Mesothelial cell of epicardium (in vitro differentiated cells): ENCODE results near the gene HECW1. TPM values are rescaled to one million over a fixed set of nuclear protein-coding genes. Genes with fewer than 3 reads are reported as not detected.
"Not testable (repeated sequence)": the region's sequence is repeated elsewhere in the genome, so short reads cannot be mapped to it uniquely, and the experiment has no call there.

ENCODE experiments used
- DNase-seq, 2 experiments: peaks; one replicate each; pipeline ENCODE4 v3.0.0; 2021; ENCODE audit warnings: low spot score in 2 of 2; ENCODE audit not compliant: unreplicated experiment in 2 of 2
- H3K27ac Mint-ChIP-seq: 2 replicates; pipeline ENCODE4 v1.8.0; 2021; ENCODE audit warnings: mixed read lengths
- H3K27me3 Mint-ChIP-seq: 2 replicates; pipeline ENCODE4 v1.8.0; 2021; ENCODE audit warnings: low read depth, mixed read lengths
- H3K36me3 Mint-ChIP-seq: 2 replicates; pipeline ENCODE4 v1.8.0; 2021; ENCODE audit warnings: mixed read lengths
- H3K4me1 Mint-ChIP-seq: 2 replicates; pipeline ENCODE4 v1.8.0; 2021; ENCODE audit warnings: mixed read lengths
- H3K4me3 Mint-ChIP-seq: 2 replicates; pipeline ENCODE4 v1.8.0; 2021; ENCODE audit warnings: mild to moderate bottlenecking, moderate library complexity, mixed read lengths
- H3K9me3 Mint-ChIP-seq: 2 replicates; pipeline ENCODE4 v1.8.0; 2021; ENCODE audit warnings: mixed read lengths
- total RNA-seq: library from RNA; stranded (reverse); gene quantifications from 3 replicates; pipeline ENCODE4 v1.2.1, GENCODE V29; 2021
- TF ChIP-seq, protein P1 (sequence below): fragments of 200-600 bp; sonication (generic); IDR thresholded peaks from one replicate; pipeline ENCODE4 v1.5.0; 2021; ENCODE audit warnings: antibody characterized with exemption; ENCODE audit not compliant: unreplicated experiment

HECW1 gene
- total RNA-seq, result 1.0 to 1.9 TPM (median 1.4 TPM) in 3 replicates

DNA sequence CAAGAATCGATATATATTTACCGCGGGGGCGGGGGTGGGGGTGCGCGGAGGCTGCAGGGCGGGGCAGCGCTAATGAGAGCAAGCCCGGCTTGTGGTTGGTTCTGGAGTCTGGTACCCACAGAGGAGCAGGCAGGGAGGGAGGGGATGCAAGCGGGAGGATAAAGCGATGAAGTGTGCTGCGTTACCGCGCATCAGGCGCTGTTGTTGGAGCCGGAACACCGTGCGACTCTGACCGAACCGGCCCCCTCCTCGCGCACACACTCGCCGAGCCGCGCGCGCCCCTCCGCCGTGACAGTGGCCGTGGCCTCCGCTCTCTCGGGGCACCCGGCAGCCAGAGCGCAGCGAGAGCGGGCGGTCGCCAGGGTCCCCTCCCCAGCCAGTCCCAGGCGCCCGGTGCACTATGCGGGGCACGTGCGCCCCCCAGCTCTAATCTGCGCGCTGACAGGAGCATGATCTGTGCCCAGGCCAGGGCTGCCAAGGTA, at the start of gene HECW1:
HECW1 (plus strand) TSS at position 189 of the 482 bp plus-strand sequence. CDS start 131,259 bp downstream, outside the sequence.
- TF ChIP-seq, protein P1, sequence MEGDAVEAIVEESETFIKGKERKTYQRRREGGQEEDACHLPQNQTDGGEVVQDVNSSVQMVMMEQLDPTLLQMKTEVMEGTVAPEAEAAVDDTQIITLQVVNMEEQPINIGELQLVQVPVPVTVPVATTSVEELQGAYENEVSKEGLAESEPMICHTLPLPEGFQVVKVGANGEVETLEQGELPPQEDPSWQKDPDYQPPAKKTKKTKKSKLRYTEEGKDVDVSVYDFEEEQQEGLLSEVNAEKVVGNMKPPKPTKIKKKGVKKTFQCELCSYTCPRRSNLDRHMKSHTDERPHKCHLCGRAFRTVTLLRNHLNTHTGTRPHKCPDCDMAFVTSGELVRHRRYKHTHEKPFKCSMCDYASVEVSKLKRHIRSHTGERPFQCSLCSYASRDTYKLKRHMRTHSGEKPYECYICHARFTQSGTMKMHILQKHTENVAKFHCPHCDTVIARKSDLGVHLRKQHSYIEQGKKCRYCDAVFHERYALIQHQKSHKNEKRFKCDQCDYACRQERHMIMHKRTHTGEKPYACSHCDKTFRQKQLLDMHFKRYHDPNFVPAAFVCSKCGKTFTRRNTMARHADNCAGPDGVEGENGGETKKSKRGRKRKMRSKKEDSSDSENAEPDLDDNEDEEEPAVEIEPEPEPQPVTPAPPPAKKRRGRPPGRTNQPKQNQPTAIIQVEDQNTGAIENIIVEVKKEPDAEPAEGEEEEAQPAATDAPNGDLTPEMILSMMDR, result no peak
- peaks cover 1% of the 10 kb centered on the region for H3K9me3 Mint-ChIP-seq
- H3K4me1 Mint-ChIP-seq, result peaks cover 17% of the 10 kb centered on the region
- H3K4me3 Mint-ChIP-seq, result peak within 1 kb of the TSS; percentile 60
- no peak for DNase-seq
- peaks cover 87% of the 10 kb centered on the region for H3K27me3 Mint-ChIP-seq
- H3K27ac Mint-ChIP-seq, result no peak within 1 kb of the TSS
- H3K36me3 Mint-ChIP-seq, result no peaks in the 10 kb centered on the region

DNA sequence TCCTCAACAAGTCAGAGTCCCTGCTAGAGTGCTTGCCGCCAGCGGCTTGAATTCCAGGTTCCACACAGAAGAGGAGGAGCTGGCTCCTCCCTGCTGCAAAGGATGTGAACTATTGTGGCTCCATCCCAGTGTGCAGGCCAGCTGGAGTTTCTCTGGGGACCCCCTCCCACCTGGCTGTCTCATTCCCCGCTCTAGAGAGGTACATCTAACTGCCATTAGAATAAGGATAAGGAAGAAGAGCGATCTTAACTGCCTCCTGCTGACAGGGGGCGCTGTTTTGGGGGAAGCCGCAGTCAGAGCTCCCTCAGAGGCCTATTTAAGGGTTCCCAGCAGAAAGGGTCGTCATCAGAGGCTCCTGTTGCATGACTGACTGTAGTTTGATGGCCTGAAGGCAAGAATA, 40.8 kb upstream of the HECW1 start:
- peaks cover 21% of the 10 kb centered on the region for H3K4me1 Mint-ChIP-seq
- DNase-seq, result no peak
- H3K27ac Mint-ChIP-seq, result peak overlapping the region; percentile 85
- peaks cover 1% of the 10 kb centered on the region for H3K36me3 Mint-ChIP-seq
- H3K27me3 Mint-ChIP-seq, result peaks cover 3% of the 10 kb centered on the region
- TF ChIP-seq, protein P1, result no peak
- peaks cover 7% of the 10 kb centered on the region for H3K9me3 Mint-ChIP-seq
- H3K4me3 Mint-ChIP-seq, result no peak overlapping the region

DNA sequence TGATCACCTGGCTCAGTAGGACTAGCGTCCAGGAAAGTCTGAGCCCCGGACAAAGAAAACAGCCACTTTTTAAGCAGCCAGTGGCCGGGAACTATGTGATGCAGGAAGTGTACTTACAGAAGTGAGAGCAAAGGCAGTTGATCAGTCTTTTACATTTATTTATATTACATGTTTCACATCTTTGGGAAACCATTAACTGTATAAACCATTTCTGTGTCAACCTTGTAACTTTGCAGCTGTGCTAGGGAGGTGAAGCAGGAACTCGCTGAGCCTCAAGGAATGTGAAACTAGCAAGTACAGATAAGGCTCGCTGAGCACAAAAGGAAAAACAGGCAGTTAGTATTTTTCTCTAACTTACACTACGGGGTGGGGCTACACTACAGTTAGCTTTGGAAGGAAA, 39.9 kb upstream of the HECW1 start:
- Mint-ChIP-seq H3K27ac (peak overlapping the region; percentile 82), H3K36me3 (peaks cover 1% of the 10 kb centered on the region), H3K9me3 (peaks cover 7% of the 10 kb centered on the region), H3K4me1 (peaks cover 27% of the 10 kb centered on the region), H3K4me3 (no peak overlapping the region), H3K27me3 (peaks cover 3% of the 10 kb centered on the region)
- TF ChIP-seq, protein P1, result no peak
- no peak for DNase-seq

DNA sequence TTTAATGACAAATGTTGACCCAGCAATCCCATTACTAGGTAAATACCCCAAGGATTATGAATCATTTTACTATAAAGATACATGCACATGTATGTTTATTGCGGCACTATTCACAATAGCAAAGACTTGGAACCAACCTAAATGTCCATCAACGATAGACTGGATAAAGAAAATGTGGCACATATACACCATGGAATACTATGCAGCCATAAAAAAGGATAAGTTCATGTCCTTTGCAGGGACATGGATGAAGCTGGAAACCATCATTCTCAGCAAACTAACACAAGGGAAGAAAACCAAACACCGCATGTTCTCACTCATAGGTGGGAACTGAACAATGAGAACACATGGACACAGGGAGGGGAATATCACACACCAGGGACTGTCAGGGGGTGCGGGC, 38.6 kb upstream of the HECW1 start:
- not testable (repeated sequence) for H3K36me3 Mint-ChIP-seq
- peaks cover 34% of the 10 kb centered on the region for H3K4me1 Mint-ChIP-seq

DNA sequence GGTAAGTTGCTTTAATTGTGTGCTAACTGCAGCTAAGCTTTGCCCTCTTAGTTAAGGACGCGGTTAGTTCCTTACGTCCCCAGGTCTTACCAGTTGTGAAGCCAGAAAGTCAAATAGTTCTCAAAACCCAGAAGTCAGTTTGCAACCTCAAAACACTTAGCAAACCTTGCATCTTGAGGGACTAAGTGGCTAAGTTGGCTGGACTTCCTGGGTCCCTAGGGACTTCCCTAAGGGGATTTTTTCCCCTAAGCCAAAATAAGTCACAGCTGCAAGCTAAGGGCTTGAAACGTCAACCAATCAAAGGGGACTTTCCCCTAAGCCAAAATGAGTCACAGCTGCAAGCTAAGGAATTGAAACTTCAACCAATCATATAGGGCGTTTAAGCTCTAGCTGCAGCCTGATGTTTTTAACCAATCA, 36.2 kb upstream of the HECW1 start:
- TF ChIP-seq, protein P1, result no peak
- no peak for DNase-seq
- no peaks in the 10 kb centered on the region for H3K27me3 Mint-ChIP-seq
- H3K4me3 Mint-ChIP-seq, result no peak overlapping the region
- peaks cover 1% of the 10 kb centered on the region for H3K36me3 Mint-ChIP-seq
- H3K9me3 Mint-ChIP-seq, result peaks cover 7% of the 10 kb centered on the region
- H3K4me1 Mint-ChIP-seq, result peaks cover 34% of the 10 kb centered on the region
- no peak overlapping the region for H3K27ac Mint-ChIP-seq

More for the DNA sequence above, 38.6 kb upstream of the HECW1 start:
- H3K27ac Mint-ChIP-seq, H3K27me3 Mint-ChIP-seq, H3K9me3 Mint-ChIP-seq, H3K4me3 Mint-ChIP-seq, DNase-seq: not testable (repeated sequence)

DNA sequence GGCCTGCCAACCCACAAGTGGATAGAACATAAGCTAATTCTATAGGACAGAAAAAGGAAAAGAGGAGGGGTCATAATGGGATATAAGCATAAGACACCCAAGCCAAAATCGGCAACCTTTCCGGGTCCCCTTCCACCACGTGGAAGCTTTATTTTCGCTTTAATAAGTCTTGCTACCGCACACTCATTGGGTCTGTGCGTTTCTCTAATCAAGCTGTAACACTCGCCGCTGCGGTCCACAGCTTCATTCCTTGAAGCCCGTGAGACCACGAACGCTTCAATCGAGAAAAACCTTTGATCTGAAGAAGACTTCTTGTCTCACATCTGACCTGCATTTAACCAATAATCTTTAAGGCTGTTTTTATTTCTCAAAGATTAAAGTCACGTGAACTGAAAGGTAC, 35.8 kb upstream of the HECW1 start:
- H3K4me1 Mint-ChIP-seq, result peaks cover 31% of the 10 kb centered on the region
- H3K27me3 Mint-ChIP-seq, result no peaks in the 10 kb centered on the region
- peak overlapping the region; percentile 56 for H3K27ac Mint-ChIP-seq
- H3K4me3 Mint-ChIP-seq, result no peak overlapping the region
- TF ChIP-seq, protein P1, result no peak
- peaks cover 1% of the 10 kb centered on the region for H3K36me3 Mint-ChIP-seq
- peaks cover 7% of the 10 kb centered on the region for H3K9me3 Mint-ChIP-seq
- no peak for DNase-seq
